PFSK-1 (cell line): Measurements from ENCODE around the gene CRTAC1.

ENCODE experiments used
- FOXP2 ChIP-seq: optimal IDR thresholded peaks from 2 replicates; pipeline ENCODE3; 2011; ENCODE audit warnings: borderline replicate concordance, control low read depth, inconsistent platforms; ENCODE audit not compliant: insufficient read depth; ENCODE audit errors: extremely low read length, extremely low read depth
- POLR2AphosphoS5 ChIP-seq: IDR thresholded peaks from 2 replicates; pipeline ENCODE4 v1.6.1; 2012; ENCODE audit warnings: low read depth, mild to moderate bottlenecking, control low read depth, low read length, moderate library complexity
- SIN3A ChIP-seq: IDR thresholded peaks from 2 replicates; pipeline ENCODE4 v1.6.1; 2012; ENCODE audit warnings: mild to moderate bottlenecking, low read length, moderate library complexity, borderline replicate concordance; ENCODE audit not compliant: insufficient read depth
- TAF1 ChIP-seq: IDR thresholded peaks from 2 replicates; pipeline ENCODE4 v1.6.1; 2012; ENCODE audit warnings: low read length, control low read depth, borderline replicate concordance; ENCODE audit not compliant: insufficient read depth
- TF ChIP-seq, protein P1 (sequence below), 2 experiments: IDR thresholded peaks; 2 replicates each; pipeline versions ENCODE4 v1.6.1 to v1.8.0; 2011 to 2012; ENCODE audit warnings: low read depth in 2 of 2, low read length in 2 of 2, control low read depth in 1 of 2, inconsistent platforms in 1 of 2, mild to moderate bottlenecking in 1 of 2, moderate library complexity in 1 of 2; ENCODE audit not compliant: insufficient read depth in 1 of 2

CRTAC1 gene

DNA sequence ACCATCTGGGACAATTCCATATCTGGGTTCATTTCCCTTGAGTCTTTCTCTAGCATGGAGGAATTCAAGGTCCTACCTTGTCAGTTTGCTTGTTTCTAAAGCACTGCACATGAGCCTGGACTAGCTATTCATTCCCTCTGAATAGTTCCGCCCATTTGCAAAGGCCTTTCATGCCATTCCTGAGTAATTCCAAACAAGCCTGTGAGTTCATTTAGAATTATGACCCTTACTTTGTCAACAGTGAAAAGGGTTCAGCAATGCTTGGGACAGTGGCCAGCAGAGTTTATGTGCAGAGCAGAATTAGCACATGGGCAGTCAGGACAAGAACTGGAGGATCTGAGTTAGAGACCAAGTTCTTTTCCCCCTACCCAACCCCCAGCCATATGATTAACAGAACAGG is 27.9 kb upstream of the CRTAC1 start:
- TF ChIP-seq POLR2AphosphoS5: no peak
- TF ChIP-seq FOXP2: no peak
- TF ChIP-seq, protein P1, sequence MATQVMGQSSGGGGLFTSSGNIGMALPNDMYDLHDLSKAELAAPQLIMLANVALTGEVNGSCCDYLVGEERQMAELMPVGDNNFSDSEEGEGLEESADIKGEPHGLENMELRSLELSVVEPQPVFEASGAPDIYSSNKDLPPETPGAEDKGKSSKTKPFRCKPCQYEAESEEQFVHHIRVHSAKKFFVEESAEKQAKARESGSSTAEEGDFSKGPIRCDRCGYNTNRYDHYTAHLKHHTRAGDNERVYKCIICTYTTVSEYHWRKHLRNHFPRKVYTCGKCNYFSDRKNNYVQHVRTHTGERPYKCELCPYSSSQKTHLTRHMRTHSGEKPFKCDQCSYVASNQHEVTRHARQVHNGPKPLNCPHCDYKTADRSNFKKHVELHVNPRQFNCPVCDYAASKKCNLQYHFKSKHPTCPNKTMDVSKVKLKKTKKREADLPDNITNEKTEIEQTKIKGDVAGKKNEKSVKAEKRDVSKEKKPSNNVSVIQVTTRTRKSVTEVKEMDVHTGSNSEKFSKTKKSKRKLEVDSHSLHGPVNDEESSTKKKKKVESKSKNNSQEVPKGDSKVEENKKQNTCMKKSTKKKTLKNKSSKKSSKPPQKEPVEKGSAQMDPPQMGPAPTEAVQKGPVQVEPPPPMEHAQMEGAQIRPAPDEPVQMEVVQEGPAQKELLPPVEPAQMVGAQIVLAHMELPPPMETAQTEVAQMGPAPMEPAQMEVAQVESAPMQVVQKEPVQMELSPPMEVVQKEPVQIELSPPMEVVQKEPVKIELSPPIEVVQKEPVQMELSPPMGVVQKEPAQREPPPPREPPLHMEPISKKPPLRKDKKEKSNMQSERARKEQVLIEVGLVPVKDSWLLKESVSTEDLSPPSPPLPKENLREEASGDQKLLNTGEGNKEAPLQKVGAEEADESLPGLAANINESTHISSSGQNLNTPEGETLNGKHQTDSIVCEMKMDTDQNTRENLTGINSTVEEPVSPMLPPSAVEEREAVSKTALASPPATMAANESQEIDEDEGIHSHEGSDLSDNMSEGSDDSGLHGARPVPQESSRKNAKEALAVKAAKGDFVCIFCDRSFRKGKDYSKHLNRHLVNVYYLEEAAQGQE (IDR thresholded peaks at IDR 0.05; ENCODE audit: insufficient read depth in 1 of 2, low read depth in 2 of 2, low read length in 2 of 2): no peak
- no peak for TF ChIP-seq TAF1
- TF ChIP-seq SIN3A: no peak

DNA sequence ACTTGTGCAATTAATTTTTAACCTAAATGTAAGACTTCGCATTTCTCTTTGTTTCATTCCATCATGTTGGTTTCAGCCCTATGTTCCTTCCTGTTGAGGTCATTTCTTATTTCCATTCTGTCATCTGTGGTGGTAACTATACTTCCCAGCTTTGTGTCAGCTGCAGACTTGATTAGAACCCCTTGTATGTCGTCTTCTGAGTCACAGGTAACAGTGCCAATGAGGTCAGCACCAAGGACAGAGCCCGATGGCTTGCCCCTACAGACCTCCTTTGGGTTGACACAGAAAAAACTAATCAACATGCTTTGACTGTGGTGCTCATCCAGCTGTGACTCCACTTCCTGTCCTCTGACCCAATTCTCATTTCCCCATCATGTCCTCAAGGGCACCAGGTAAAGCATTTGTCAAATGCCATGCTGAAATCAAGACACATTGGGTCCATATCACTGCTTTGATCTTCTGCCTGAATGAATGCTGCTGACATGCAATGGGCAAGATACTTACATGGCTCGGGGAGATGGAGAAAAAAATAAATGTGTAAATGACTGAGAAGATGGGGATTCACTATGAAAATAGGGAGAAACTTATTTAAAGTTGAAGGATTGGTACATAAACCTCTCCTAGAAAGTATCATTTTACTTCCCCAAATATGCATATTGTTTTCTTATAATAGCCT is 25.6 kb upstream of the CRTAC1 start:
- TF ChIP-seq FOXP2 (no peak), SIN3A (no peak)
- TF ChIP-seq, protein P1 (IDR thresholded peaks at IDR 0.05; ENCODE audit: insufficient read depth in 1 of 2, low read depth in 2 of 2, low read length in 2 of 2): peak; percentile 92 to 98

DNA sequence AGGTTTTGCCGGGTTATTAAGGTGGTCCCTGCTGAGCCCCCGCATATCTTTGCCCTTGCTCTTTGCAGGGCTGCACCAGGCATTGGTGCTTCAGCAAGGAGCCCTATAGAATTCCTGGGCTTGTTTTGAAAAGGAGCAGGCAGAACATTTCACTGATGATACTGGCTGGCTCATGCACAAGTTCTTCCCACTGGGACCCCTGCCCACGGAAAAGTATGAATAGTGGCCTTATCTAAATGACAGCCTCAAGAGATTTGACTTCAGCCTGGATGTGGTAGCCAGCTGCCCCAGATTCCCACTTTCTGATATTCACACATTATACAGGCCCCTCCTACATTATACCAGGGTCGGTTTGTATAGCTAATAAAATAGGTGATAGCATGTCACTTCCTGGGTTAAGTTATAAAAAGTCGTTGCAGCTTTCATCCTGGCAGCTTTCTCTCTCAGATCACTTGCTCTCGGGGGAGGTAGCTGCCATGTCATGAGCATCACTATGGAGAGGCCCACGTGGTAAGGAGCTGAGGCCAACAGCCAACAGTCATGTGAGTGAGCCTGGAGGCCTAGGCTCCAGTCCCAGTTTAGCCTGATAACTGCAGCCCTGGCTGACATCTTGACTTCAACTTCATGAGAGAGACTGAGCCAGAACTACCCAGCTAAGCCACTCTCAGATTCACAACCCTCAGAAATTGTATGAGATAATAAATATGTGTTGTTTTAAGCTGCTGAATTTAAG is 16.8 kb upstream of the CRTAC1 start:
- TF ChIP-seq, protein P1 (IDR thresholded peaks at IDR 0.05; ENCODE audit: insufficient read depth in 1 of 2, low read depth in 2 of 2, low read length in 2 of 2): no peak
- TF ChIP-seq FOXP2 (no peak), TAF1 (no peak), SIN3A (no peak), POLR2AphosphoS5 (no peak)

DNA sequence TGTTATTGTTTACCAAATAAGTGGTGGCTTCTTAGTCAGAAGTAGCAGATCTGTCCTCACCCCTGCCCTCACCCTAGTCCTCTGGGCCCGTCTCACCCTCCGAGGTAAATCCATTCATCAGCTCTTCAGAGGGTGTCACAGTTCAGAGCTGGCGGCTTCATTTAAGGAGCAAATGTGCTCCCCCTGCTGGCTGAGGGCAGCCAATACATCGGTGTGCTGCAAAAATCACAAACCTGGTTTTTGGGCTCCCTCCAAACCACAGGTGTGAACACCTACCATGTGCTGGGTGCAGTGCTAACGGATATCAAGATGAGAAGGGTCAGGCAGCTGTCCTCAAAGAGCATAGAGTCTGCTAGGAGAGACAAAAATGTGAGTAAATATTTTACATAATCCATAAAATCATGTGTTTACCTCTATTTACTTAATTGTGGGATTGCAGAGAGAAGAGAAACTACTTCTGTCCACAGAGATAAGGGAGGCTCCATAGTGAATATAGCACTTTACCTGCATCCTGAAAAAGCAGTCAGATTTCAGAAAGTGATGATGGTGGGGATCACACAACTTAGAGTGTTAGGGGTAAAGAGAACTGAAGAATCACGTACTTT is 15.5 kb upstream of the CRTAC1 start:
- TF ChIP-seq, protein P1 (IDR thresholded peaks at IDR 0.05; ENCODE audit: insufficient read depth in 1 of 2, low read depth in 2 of 2, low read length in 2 of 2): no peak
- TF ChIP-seq TAF1: no peak
- TF ChIP-seq SIN3A: no peak
- no peak for TF ChIP-seq FOXP2
- TF ChIP-seq POLR2AphosphoS5: no peak
